ENCODE results near the gene CLEC4G.

CLEC4G gene

GRCh38 chr19:7706955-7707456 is 24.9 kb downstream of the CLEC4G start:
- Histone ChIP-seq H3K36me3 (replicated peaks; ENCODE audit: low read depth, low read length) (no peaks in the 10 kb centered on the region), H3K27ac (ENCODE audit: low read length) (no peak overlapping the region), H3K9me3 (ENCODE audit: insufficient read depth, low read length) (no peaks in the 10 kb centered on the region), H3K27me3 (ENCODE audit: low read depth, low read length) (peaks cover 69% of the 10 kb centered on the region), H2AFZ (ENCODE audit: low read depth, low read length) (no peak overlapping the region), H3K4me3 (ENCODE audit: low read length) (no peak overlapping the region), H3K9ac (ENCODE audit: low read length) (no peak overlapping the region), H3K4me1 (ENCODE audit: low read length) (peaks cover 46% of the 10 kb centered on the region), H4K20me1 (ENCODE audit: insufficient read depth, low read length) (no peaks in the 10 kb centered on the region; the same call in 1 of the 2 replicates), H3K79me2 (ENCODE audit: low read length) (no peaks in the 10 kb centered on the region), H3K4me2 (ENCODE audit: low read length) (no peak overlapping the region)
- TF ChIP-seq CTCF (IDR thresholded peaks at IDR 0.05; ENCODE audit: low read depth, low read length) (no peak), EZH2phosphoT487 (IDR thresholded peaks at IDR 0.05; ENCODE audit: low read depth) (no peak)

GRCh38 chr19:7706188-7706954 is 25.5 kb downstream of the CLEC4G start:
- TF ChIP-seq EZH2phosphoT487 (IDR thresholded peaks at IDR 0.05; ENCODE audit: low read depth) (no peak), CTCF (IDR thresholded peaks at IDR 0.05; ENCODE audit: low read depth, low read length) (no peak)
- Histone ChIP-seq H3K4me3 (ENCODE audit: low read length) (peak overlapping the region; percentile 67), H3K27me3 (ENCODE audit: low read depth, low read length) (peaks cover 70% of the 10 kb centered on the region), H4K20me1 (ENCODE audit: insufficient read depth, low read length) (no peaks in the 10 kb centered on the region; the same call in 1 of the 2 replicates), H3K79me2 (ENCODE audit: low read length) (no peaks in the 10 kb centered on the region), H3K4me1 (ENCODE audit: low read length) (peaks cover 52% of the 10 kb centered on the region), H3K9ac (ENCODE audit: low read length) (peak overlapping the region; percentile 43; the same call in 1 of the 2 replicates), H2AFZ (ENCODE audit: low read depth, low read length) (no peak overlapping the region; the same call in 1 of the 2 replicates), H3K27ac (ENCODE audit: low read length) (peak overlapping the region; percentile 43; the same call in 1 of the 2 replicates), H3K4me2 (ENCODE audit: low read length) (peak overlapping the region; percentile 94), H3K36me3 (replicated peaks; ENCODE audit: low read depth, low read length) (no peaks in the 10 kb centered on the region), H3K9me3 (ENCODE audit: insufficient read depth, low read length) (no peaks in the 10 kb centered on the region)

DNA sequence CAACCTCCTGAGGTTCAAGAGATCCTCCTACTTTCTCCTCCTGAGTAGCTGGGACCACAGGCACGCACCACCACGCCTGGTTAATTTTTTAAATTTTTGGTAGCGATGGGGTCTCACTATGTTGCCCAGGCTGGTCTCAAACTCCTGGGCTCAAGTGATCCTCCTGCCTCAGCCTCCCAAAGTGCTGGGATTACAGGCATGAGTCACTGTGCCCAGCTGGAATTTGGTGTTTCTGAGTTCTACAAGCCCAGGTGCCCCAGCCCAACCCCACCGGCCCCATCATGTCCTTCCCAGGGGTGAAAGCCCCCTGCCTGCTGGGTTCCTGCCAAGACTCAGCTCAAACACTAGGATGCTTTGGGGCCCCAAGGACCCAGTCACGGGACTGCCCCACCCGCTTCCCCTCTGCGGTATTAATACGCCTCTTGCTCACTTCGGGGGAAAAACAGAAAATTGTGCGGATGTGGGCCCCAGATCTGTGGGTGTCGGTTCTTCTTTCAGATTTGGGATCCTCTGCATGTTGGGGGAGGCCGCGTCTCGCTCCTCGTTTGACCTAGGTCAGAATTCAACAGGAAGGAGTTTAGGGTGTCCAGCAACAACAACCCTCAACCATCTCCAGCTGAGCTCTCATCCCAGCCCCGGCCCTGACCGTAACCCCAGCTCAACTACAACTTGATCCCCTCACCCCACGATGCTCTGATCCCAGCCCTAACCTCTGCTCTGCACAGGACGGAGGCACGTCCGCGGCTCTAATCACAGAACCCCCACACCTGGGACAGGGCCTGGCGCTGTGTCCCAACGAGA is 26.3 kb downstream of the CLEC4G start:
- Histone ChIP-seq H4K20me1 (ENCODE audit: insufficient read depth, low read length) (no peaks in the 10 kb centered on the region; the same call in 1 of the 2 replicates), H3K36me3 (replicated peaks; ENCODE audit: low read depth, low read length) (no peaks in the 10 kb centered on the region), H3K27ac (ENCODE audit: low read length) (peak overlapping the region; percentile 43; the same call in 1 of the 2 replicates), H3K27me3 (ENCODE audit: low read depth, low read length) (peaks cover 72% of the 10 kb centered on the region), H3K79me2 (ENCODE audit: low read length) (no peaks in the 10 kb centered on the region), H3K4me2 (ENCODE audit: low read length) (peak overlapping the region; percentile 94), H3K4me1 (ENCODE audit: low read length) (peaks cover 55% of the 10 kb centered on the region), H2AFZ (ENCODE audit: low read depth, low read length) (no peak overlapping the region; the same call in 1 of the 2 replicates), H3K9me3 (ENCODE audit: insufficient read depth, low read length) (no peaks in the 10 kb centered on the region), H3K9ac (ENCODE audit: low read length) (peak overlapping the region; percentile 43; the same call in 1 of the 2 replicates), H3K4me3 (ENCODE audit: low read length) (peak overlapping the region; percentile 67)
- TF ChIP-seq CTCF (IDR thresholded peaks at IDR 0.05; ENCODE audit: low read depth, low read length): no peak
- peak; percentile 95 for TF ChIP-seq EZH2phosphoT487 (IDR thresholded peaks at IDR 0.05; ENCODE audit: low read depth)

Data from OCI-LY3 (cell line).